IMR-90 (cell line): ENCODE measurements around the gene EXOC2.

Source experiments
- CTCF ChIP-seq: conservative IDR thresholded peaks from 2 replicates; pipeline ENCODE4 v1.5.1; 2012; ENCODE audit warnings: mild to moderate bottlenecking, low read depth, low read length, improper control_type of control experiment
- ELK1 ChIP-seq: fragments of 150-350 bp; IDR thresholded peaks from 2 replicates; pipeline ENCODE4 v1.6.1; 2016; ENCODE audit warnings: low read depth, mild to moderate bottlenecking, low read length, moderate library complexity, borderline replicate concordance
- MAFK ChIP-seq: IDR thresholded peaks from 2 replicates; pipeline ENCODE4 v1.6.1; 2012; ENCODE audit warnings: low read depth, low read length, improper control_type of control experiment
- POLR2A ChIP-seq: IDR thresholded peaks from 2 replicates; pipeline ENCODE4 v1.6.1; 2012; ENCODE audit warnings: mild to moderate bottlenecking, low read depth, low read length
- RAD21 ChIP-seq: IDR thresholded peaks from 2 replicates; pipeline ENCODE4 v1.6.1; 2012; ENCODE audit warnings: low read length, improper control_type of control experiment
- USF2 ChIP-seq: fragments of 150-350 bp; IDR thresholded peaks from 2 replicates; pipeline ENCODE4 v1.6.1; 2017; ENCODE audit warnings: mild to moderate bottlenecking, antibody characterized with exemption, low read length, low read depth

- TF ChIP-seq CTCF (no peak), POLR2A (no peak), ELK1 (no peak), MAFK (no peak), USF2 (no peak), RAD21 (no peak)
Observed at GRCh38 chr6:490251-491037, 202.5 kb downstream of the EXOC2 start.
